MG63 (cell line): Measurements from ENCODE around the gene COL8A1. TPM values are rescaled to one million over a fixed set of nuclear protein-coding genes. Genes with fewer than 3 reads are reported as not detected.
"Not testable (repeated sequence)": the region's sequence is repeated elsewhere in the genome, so short reads cannot be mapped to it uniquely, and the experiment has no call there.

ENCODE experiments used
- DNase-seq: peaks from one replicate; pipeline ENCODE4 v3.0.0-alpha.2; 2020
- H3K27me3 ChIP-seq: fragments of 250-450 bp; sonication (Bioruptor Pico); 2 replicates; pipeline ENCODE4 v1.5.1; 2020; ENCODE audit warnings: mild to moderate bottlenecking, moderate library complexity
- H3K36me3 ChIP-seq: fragments of 250-450 bp; sonication (Bioruptor Pico); 2 replicates; pipeline ENCODE4 v1.5.1; 2020; ENCODE audit warnings: mild to moderate bottlenecking, moderate library complexity
- H3K4me3 ChIP-seq: fragments of 250-450 bp; sonication (Bioruptor Pico); 2 replicates; pipeline ENCODE4 v1.5.1; 2020; ENCODE audit warnings: mild to moderate bottlenecking, moderate library complexity
- H3K9me3 ChIP-seq: fragments of 250-450 bp; sonication (Bioruptor Pico); 2 replicates; pipeline ENCODE4 v1.5.1; 2020; ENCODE audit warnings: mild to moderate bottlenecking, moderate library complexity
- total RNA-seq: library from RNA; depleted of rRNA; stranded (reverse); fragments of >200 nt; shearing (Covaris generic); gene quantifications from 2 replicates; pipeline ENCODE4 v1.2.3, GENCODE V29; 2014; ENCODE audit warnings: low replicate concordance

COL8A1 gene
- total RNA-seq, 1 experiment from 2014 or later, result 19.1 TPM

DNA sequence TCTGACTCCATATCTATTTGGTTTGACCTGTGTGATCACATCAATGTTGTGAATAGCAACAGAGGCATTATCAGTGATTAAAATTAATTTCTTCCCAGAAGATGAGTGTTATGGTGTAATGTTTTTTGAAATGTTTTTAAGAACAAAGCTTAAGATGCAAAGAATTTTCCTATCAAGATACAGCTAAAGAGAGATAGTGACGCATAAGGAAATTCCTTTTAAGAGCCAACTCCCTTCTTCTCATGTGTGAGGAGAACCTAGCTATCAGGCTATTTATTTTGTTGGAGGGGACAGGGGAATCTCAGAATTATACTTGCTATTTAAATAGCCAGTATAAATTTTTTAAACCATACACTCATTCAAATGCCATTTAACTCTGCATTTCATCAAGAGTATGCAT, 71.3 kb downstream of the COL8A1 start:
- no peak for DNase-seq
- Histone ChIP-seq H3K27me3 (no peaks in the 10 kb centered on the region), H3K9me3 (no peaks in the 10 kb centered on the region), H3K4me3 (no peak overlapping the region), H3K36me3 (no peaks in the 10 kb centered on the region; the same call in 1 of the 2 replicates)

DNA sequence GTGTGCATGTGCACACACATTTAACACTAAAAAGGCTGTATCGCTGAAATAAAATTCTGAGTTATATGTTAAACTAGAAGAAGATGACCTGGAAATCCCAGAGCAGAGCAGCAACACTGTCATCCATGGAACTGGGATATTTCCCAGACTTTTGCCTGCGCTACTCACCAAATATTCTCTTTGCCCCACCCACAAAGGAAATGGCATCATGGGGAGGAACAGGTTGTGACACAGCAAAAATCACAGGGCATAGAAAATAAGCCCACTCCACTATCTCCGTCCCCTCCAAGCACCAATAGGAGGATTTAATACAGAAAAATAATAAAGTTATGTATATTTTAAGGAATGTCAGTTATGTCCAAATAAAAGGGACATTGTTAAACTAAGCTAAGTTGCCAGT, 71.7 kb downstream of the COL8A1 start:
- Histone ChIP-seq H3K27me3 (no peaks in the 10 kb centered on the region), H3K36me3 (no peaks in the 10 kb centered on the region; the same call in 1 of the 2 replicates), H3K4me3 (no peak overlapping the region), H3K9me3 (no peaks in the 10 kb centered on the region)
- DNase-seq, result no peak

DNA sequence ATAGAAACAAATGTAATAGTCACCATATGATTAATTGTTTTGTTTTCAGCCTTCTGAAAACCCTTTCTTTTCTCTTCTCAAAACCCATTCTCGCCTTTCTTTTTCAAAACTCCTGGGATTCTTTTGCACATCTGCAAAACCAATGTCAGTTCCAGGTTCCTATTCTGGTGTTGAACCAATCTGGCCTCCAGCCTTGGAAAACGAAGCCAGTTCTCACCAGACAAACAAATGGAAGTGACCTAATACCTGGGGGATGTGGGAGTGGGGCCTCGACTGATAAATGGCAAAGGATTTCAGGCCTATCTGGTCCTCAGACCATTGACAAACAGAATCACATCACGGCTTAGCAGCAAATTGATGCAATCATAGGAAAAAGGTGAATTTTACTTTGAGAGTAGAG, 73.0 kb downstream of the COL8A1 start:
- Histone ChIP-seq H3K27me3 (no peaks in the 10 kb centered on the region), H3K9me3 (no peaks in the 10 kb centered on the region), H3K36me3 (no peaks in the 10 kb centered on the region; the same call in 1 of the 2 replicates), H3K4me3 (no peak overlapping the region)
- DNase-seq, result no peak

DNA sequence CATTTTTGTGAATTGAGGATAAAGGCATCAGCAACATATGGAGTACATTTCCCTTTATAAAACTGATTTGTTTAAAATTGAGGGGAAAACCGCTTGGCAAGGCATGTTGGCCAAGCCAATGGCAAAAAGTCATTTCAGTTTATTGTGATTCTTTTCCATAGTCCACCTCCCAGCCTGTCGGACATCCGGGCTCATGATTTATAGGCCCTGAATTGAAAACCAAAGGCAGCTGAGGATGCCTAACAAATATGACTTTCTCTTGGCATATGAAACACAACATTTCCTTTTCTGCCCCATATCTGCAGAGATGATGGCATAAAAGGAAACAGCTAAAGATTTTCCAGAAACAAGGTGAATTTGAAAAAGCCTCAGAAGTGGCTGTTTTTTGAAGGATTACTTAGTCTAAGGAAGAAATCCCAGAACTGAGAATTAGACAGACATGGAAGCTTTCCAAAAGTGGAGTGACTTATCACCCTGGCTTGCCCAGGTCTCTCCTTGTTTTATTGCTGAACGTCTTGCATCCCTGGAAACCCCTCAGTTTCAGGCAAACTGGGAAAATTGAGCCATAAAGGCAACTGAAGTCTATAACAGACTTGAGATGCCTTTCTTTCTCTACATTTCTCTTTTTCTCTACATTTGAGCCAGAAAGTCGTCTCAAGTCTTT, 74.0 kb downstream of the COL8A1 start:
- no peak for DNase-seq

DNA sequence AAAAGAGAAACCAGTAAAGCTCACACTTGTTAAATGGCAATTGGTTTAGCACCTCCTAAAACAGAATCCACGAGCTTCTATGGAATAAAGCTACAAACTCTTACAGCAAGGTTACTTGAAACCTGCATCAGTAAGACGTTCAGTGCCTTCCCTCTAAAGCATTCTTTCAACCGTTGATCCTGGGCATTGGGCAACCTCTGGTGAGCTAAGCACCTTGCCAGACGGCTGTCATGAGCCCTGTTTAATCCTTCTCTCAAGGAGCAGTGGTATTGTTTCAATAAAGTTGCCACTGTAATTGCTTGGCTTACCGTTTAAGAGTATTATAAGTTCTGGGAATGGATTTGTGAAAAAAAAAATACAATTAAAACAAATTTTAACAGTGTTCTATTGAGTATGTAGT, 75.0 kb downstream of the COL8A1 start:
- no peak for DNase-seq
- Histone ChIP-seq H3K27me3 (no peaks in the 10 kb centered on the region), H3K4me3 (no peak overlapping the region), H3K36me3 (no peaks in the 10 kb centered on the region; the same call in 1 of the 2 replicates), H3K9me3 (no peaks in the 10 kb centered on the region)

More for the DNA sequence above, 74.0 kb downstream of the COL8A1 start:
- Histone ChIP-seq H3K27me3 (no peaks in the 10 kb centered on the region), H3K36me3 (no peaks in the 10 kb centered on the region; the same call in 1 of the 2 replicates), H3K9me3 (no peaks in the 10 kb centered on the region), H3K4me3 (no peak overlapping the region)

DNA sequence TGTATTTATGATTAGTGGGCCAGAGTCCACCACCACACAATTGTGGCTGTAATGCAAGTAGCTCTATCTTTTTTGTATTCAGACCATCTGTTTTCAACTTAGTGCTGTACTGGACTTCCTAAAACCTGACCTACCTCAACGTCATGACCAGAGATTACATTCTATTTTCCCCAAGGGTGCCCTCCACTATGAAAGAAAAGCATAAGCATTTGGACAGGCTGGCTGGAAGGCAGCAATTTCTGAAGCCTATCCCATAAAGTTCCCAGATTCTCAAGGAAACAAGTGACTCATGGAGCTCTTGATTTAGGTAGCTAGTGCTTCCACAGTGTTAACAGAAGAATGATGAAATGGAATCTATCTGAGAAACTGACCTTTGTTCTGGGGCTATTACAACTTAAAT, 75.8 kb downstream of the COL8A1 start:
- no peaks in the 10 kb centered on the region; the same call in 1 of the 2 replicates for H3K36me3 ChIP-seq
- no peak overlapping the region for H3K4me3 ChIP-seq
- H3K27me3 ChIP-seq, result no peaks in the 10 kb centered on the region
- H3K9me3 ChIP-seq, result no peaks in the 10 kb centered on the region
- no peak for DNase-seq

DNA sequence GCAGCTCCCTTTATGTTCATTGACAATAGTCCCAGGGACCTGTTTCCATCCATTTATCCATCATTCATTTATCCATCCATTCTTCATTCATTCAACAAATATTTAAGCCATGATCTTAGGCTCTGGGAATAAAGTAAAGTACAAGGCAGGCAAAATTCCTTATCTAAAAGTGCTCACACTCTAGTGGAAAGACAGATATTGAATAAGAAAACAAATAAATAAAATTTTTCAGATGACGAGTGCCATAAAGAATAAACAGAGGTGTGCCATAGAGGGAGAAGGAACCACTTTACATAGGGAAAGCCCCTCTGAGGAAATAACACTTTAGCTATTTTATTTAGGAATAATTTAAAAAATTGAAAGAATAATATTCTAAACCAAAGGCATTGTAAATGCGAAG, 76.2 kb downstream of the COL8A1 start:
- Histone ChIP-seq H3K9me3 (no peaks in the 10 kb centered on the region), H3K4me3 (no peak overlapping the region), H3K27me3 (no peaks in the 10 kb centered on the region), H3K36me3 (no peaks in the 10 kb centered on the region; the same call in 1 of the 2 replicates)
- DNase-seq, result no peak

DNA sequence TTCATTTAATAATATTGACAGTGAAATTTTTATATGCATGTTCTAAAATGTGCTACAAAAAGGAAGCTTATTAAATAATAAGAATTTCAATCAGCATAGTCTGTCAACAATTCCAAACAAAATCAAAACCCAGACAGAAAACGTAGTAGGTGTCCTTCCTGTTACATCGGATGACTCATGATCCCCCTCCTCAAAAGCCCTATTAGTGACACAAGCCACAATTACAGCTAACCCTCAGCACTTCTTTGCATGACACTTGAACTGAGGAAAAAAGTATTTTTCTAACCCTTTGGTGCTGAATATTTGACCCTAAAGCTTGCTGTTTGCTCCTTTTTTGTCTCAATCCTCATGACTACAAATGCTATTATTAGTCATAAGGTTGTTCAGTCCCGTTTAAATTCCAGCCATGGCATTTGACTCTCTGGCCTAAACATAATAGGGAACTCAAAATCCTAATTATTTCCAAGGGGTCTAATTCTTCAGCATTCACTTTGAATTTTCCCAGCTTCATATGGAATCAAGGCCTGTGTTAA, 78.1 kb downstream of the COL8A1 start:
- H3K4me3 ChIP-seq, result no peak overlapping the region
- DNase-seq, result no peak
- no peaks in the 10 kb centered on the region for H3K27me3 ChIP-seq
- no peaks in the 10 kb centered on the region; the same call in 1 of the 2 replicates for H3K36me3 ChIP-seq
- no peaks in the 10 kb centered on the region for H3K9me3 ChIP-seq

DNA sequence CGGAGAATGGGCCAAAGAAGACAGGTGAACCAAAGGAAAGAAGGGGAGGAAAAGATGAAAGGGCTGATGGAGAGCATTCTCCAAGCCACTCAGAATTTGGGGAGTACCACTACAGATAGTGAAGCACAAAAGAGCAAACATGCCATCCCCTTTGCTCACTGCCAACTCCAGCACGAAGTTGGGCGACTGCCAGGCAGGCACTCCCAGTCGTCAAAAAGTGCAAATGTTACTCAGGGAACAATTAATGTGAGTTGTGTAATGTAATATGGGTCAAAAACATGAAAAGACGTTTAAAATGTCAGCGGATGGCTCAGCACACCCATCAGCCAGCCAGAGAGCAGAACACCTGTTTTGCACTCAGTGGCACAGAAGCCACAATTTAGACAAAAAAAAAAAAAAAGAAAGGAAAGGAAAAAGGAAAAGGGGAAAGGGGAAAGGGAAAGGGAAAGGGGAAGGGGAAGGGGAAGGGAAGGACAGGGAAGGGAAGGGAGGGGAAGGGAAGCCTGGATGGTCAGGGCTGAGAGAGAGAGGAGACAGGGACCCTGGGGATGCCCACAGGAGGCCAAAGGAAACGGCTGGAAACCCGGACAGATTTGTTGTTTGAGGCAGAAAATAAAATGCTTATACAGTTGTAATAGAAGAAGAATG, 82.7 kb downstream of the COL8A1 start:
- no peaks in the 10 kb centered on the region for H3K9me3 ChIP-seq
- H3K4me3 ChIP-seq, result no peak overlapping the region
- DNase-seq, result peak; percentile 39
- H3K27me3 ChIP-seq, result no peaks in the 10 kb centered on the region
- no peaks in the 10 kb centered on the region for H3K36me3 ChIP-seq

DNA sequence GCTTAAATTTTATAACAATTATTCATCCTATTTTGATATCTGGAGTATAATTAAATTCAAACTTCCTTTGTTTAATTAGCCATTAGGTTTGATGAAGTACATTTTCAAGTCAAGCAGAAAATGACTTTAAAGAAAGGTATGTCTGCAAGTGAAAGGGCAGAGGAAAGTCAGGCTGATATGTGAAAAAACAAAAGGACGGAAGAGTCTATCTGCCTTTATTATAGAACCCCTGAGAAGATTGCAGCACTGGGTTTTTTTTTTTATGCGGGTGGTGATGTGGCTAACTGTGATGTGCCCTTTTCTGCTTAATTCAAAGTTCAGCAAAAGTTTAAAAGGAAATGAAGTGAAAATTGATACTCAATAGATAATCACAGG, 83.2 kb downstream of the COL8A1 start:
- Histone ChIP-seq H3K9me3 (no peaks in the 10 kb centered on the region), H3K27me3 (no peaks in the 10 kb centered on the region), H3K36me3 (no peaks in the 10 kb centered on the region), H3K4me3 (no peak overlapping the region)
- no peak for DNase-seq

DNA sequence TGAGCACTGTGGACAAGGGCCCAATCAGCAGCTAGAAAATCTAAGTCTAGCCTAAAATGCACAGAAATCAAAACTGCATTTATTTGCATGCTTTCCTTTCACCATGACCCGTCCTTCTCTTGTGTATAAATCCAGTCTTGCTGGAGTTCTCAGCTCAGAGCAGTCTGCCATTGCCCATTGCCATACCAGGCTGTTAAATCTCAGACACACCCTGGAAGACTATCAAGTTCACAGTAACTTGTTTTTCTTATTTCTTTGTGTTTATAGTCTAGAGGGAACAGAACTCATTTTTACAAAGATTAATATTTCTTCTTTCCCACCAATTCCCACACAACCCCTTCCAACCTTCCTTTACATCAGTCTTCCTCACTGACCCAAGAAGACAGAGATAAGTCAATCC, 85.9 kb downstream of the COL8A1 start:
- Histone ChIP-seq H3K4me3 (no peak overlapping the region), H3K36me3 (no peaks in the 10 kb centered on the region), H3K27me3 (no peaks in the 10 kb centered on the region), H3K9me3 (no peaks in the 10 kb centered on the region)
- no peak for DNase-seq

DNA sequence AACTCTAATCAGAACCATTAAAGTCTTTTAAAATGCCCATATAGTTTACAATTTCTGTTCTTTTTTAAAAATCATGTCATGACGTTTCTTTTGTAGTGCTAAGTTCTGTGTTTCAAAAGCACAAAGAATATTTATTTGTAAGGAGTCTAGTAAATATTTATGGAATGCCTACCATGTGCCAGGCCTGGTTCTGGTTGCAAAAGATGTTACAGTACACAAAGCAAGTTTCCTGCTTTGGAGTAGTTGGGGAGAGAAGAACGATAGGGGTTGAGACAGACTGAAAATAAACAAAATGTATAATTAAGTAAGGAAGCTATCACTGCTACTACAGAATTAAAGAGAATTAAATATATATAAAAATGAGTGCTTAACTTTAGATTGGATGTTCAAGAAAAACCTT, 92.5 kb downstream of the COL8A1 start:
- no peaks in the 10 kb centered on the region for H3K27me3 ChIP-seq
- no peak for DNase-seq
- no peaks in the 10 kb centered on the region for H3K36me3 ChIP-seq
- H3K9me3 ChIP-seq, result no peaks in the 10 kb centered on the region
- H3K4me3 ChIP-seq, result no peak overlapping the region

DNA sequence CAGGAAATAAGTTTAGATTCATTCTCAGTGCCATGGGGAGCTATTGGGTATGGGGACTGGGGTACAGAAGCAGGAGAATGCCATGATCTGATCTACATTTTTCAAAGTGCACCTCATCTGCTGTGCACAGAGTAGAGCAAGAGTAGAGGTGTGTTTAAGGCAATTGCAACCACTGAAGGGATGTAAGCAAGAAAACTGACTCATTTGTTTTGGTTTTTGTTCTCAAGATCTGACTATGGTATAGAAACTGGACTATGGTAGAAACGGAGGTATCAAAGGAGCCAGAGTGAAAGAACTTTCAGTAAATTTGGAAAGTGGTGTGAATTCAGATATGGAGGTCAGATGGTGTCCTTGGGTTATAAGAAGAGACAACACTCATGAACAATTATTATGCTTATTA, 93.1 kb downstream of the COL8A1 start:
- DNase-seq, result no peak
- no peaks in the 10 kb centered on the region for H3K36me3 ChIP-seq
- H3K4me3 ChIP-seq, result no peak overlapping the region
- H3K27me3 ChIP-seq, result no peaks in the 10 kb centered on the region
- H3K9me3 ChIP-seq, result no peaks in the 10 kb centered on the region

DNA sequence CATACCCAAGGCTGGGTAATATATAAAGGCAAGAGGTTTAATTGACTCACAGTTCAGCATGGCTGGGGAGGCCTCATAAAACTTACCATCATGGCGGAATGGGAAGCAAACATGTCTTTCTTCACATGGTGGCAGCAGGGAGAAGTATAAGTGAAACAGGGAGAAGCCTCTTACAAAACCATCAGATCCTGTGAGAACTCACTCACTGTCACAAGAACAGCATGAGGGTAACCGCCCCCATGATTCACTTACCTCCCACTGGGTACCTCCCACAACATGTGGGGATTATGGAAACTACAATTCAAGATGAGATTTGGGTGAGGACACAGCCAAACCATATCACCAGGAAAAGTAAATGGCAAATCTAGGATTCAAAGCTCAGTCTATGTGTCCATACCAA, 102.0 kb downstream of the COL8A1 start:
- not testable (repeated sequence) for H3K27me3 ChIP-seq, DNase-seq, H3K4me3 ChIP-seq, H3K9me3 ChIP-seq, H3K36me3 ChIP-seq

DNA sequence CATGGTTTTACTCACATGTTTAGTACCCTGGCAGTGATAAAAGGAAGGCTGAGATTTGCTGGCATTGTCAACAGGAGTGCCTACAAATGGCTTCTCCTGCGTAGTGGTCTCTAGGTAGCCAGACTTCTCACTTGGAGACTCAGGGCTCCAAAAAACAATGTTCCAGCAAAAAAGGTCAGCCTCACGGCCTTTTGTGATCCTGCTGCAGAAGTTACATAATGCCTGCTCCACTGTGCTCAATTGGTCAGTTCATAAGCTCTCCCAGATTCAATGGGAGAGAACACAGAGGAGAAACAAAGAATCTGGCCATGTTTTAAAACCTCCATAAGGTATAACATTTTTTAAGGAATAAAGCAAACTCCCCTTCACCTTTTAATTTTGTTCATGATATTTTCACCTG, 103.2 kb downstream of the COL8A1 start:
- H3K9me3 ChIP-seq, result peaks cover 9% of the 10 kb centered on the region; the same call in 1 of the 2 replicates
- no peak for DNase-seq
- H3K27me3 ChIP-seq, result no peaks in the 10 kb centered on the region
- no peak overlapping the region for H3K4me3 ChIP-seq
- no peaks in the 10 kb centered on the region; the same call in 1 of the 2 replicates for H3K36me3 ChIP-seq

DNA sequence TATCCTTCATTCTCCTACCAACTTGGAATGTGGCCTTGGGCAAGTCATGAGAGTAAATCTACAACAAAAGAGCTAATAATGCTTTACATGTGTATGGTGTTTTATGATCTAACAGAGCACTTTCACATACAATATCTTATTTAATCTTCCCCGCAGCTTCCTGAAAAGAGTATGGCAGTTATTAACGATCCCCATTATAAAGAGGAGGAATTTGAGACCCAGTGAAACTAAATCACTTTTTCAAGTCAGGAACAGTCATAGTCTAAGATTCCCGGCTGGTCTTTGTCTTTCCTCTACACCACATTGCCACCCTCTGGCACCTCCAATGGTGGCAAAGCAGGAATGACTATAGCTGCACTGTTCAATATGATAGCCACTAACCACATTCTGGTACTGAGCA, 109.5 kb downstream of the COL8A1 start:
- no peak overlapping the region for H3K4me3 ChIP-seq
- peaks cover 2% of the 10 kb centered on the region; the same call in 1 of the 2 replicates for H3K9me3 ChIP-seq
- H3K27me3 ChIP-seq, result no peaks in the 10 kb centered on the region
- H3K36me3 ChIP-seq, result no peaks in the 10 kb centered on the region; the same call in 1 of the 2 replicates
- peak; percentile 51 for DNase-seq

DNA sequence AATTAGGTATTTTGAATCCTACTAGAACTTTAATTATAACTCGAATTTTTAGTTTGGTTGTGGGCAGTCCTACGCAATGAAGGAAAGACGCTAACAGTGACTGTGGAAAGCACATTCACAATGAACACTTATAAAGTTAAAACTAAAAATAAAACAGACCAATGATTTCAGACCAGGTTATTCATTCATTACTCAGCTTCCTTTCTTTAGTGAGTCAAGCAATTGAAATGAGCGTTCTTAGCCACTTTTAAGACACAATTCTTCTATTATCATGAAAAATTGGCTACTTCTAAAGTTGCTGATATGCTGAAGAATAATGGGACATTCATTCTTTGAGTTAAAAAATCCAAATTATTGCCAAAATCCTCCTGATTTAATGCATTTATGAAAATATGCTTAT, 113.3 kb downstream of the COL8A1 start:
- no peak overlapping the region for H3K4me3 ChIP-seq
- no peak for DNase-seq
- H3K9me3 ChIP-seq, result peaks cover 2% of the 10 kb centered on the region; the same call in 1 of the 2 replicates
- H3K27me3 ChIP-seq, result no peaks in the 10 kb centered on the region
- H3K36me3 ChIP-seq, result no peaks in the 10 kb centered on the region; the same call in 1 of the 2 replicates
